ENCODE results near the gene MAP3K2. TPM values are rescaled to one million over a fixed set of nuclear protein-coding genes. Genes with fewer than 3 reads are reported as not detected.

The MAP3K2 gene
- total and polyA plus RNA-seq, 4 donors = 5.9 to 46.2 (median 17.0) TPM

- Histone ChIP-seq H3K36me3 (ENCODE audit: control insufficient read depth in 4 of 4, insufficient read depth in 3 of 4, low read depth in 1 of 4, low read length in 3 of 4) (no peaks in the 10 kb centered on the region), H3K27ac (ENCODE audit: low read depth in 1 of 2, low read length in 2 of 2) (no peak overlapping the region), H3K4me1 (ENCODE audit: control insufficient read depth in 4 of 4, insufficient read depth in 4 of 4, low read length in 3 of 4) (peaks cover 2 to 36% (median 12%) of the 10 kb centered on the region in 4 donors), H3K9ac (ENCODE audit: low read depth in 1 of 2, low read length in 2 of 2) (no peak overlapping the region), H3K9me3 (ENCODE audit: control insufficient read depth in 4 of 4, low read length in 3 of 4) (no peaks in the 10 kb centered on the region), H3K4me3 (ENCODE audit: low read depth in 1 of 3, low read length in 3 of 3) (no peak overlapping the region), H3K27me3 (ENCODE audit: control insufficient read depth in 4 of 4, insufficient read depth in 4 of 4, low read length in 3 of 4) (no peaks in the 10 kb centered on the region)
- no peak for DNase-seq (ENCODE audit: low spot score)
- TF ChIP-seq REST (IDR thresholded peaks at IDR 0.05) (no peak), ZBTB33 (IDR thresholded peaks at IDR 0.05) (no peak), YY1 (IDR thresholded peaks at IDR 0.05) (no peak), FOXA1 (IDR thresholded peaks at IDR 0.05) (no peak), HNF4A (conservative IDR thresholded peaks at IDR 0.05) (no peak), RAD21 (IDR thresholded peaks at IDR 0.05) (no peak), NR2F2 (IDR thresholded peaks at IDR 0.05) (no peak), MAX (IDR thresholded peaks at IDR 0.05) (no peak), FOXA2 (IDR thresholded peaks at IDR 0.05) (no peak), GABPA (IDR thresholded peaks at IDR 0.05 in 1 of 2, conservative IDR thresholded peaks at IDR 0.05 in 1 of 2) (no peak), ATF3 (IDR thresholded peaks at IDR 0.05) (no peak)
- WGBS = 92% methylated on average over 1 of the region's 1 CpG
These were observed 39.3 kb downstream of the MAP3K2 start for GRCh38 chr2:127348426-127349000.

- Histone ChIP-seq H3K9ac (ENCODE audit: low read depth in 1 of 2, low read length in 2 of 2) (no peak overlapping the region), H3K27me3 (ENCODE audit: control insufficient read depth in 4 of 4, insufficient read depth in 4 of 4, low read length in 3 of 4) (no peaks in the 10 kb centered on the region), H3K27ac (ENCODE audit: low read depth in 1 of 2, low read length in 2 of 2) (no peak overlapping the region), H3K4me3 (ENCODE audit: low read depth in 1 of 3, low read length in 3 of 3) (no peak overlapping the region), H3K9me3 (ENCODE audit: control insufficient read depth in 4 of 4, low read length in 3 of 4) (no peaks in the 10 kb centered on the region), H3K4me1 (ENCODE audit: control insufficient read depth in 4 of 4, insufficient read depth in 4 of 4, low read length in 3 of 4) (peaks cover 4 to 36% (median 13%) of the 10 kb centered on the region in 4 donors), H3K36me3 (ENCODE audit: control insufficient read depth in 4 of 4, insufficient read depth in 3 of 4, low read depth in 1 of 4, low read length in 3 of 4) (no peaks in the 10 kb centered on the region)
- no peak for DNase-seq (ENCODE audit: low spot score)
- 97% methylated on average over 1 of the region's 1 CpG for WGBS
- TF ChIP-seq REST (IDR thresholded peaks at IDR 0.05) (no peak), MAX (IDR thresholded peaks at IDR 0.05) (no peak), FOXA2 (IDR thresholded peaks at IDR 0.05) (no peak), RXRA (IDR thresholded peaks at IDR 0.05) (no peak), FOXA1 (IDR thresholded peaks at IDR 0.05) (no peak), RAD21 (IDR thresholded peaks at IDR 0.05) (no peak), EGR1 (IDR thresholded peaks at IDR 0.05; ENCODE audit: low read depth in 2 of 2) (no peak), JUND (IDR thresholded peaks at IDR 0.05) (no peak), HNF4G (IDR thresholded peaks at IDR 0.05) (no peak), NR2F2 (IDR thresholded peaks at IDR 0.05) (no peak), ZBTB33 (IDR thresholded peaks at IDR 0.05) (no peak), GABPA (IDR thresholded peaks at IDR 0.05 in 1 of 2, conservative IDR thresholded peaks at IDR 0.05 in 1 of 2) (no peak), CTCF (IDR thresholded peaks at IDR 0.05; ENCODE audit: low read depth, low read length, missing input control) (no peak)
These were observed 39.9 kb downstream of the MAP3K2 start for GRCh38 chr2:127347734-127348392.

Data from liver (tissue), 9 donors.